Left kidney (tissue), 2 donors: ENCODE measurements around the gene NME8. TPM values are rescaled to one million over a fixed set of nuclear protein-coding genes. Genes with fewer than 3 reads are reported as not detected.

ENCODE experiments used
- DNase-seq: peaks from one replicate; pipeline ENCODE4 v3.0.0-alpha.2; 2013
- polyA plus RNA-seq: library from polyadenylated mRNA; unstranded; fragments of 120-200 nt; gene quantifications from one replicate; pipeline ENCODE4 v1.2.1, GENCODE V29; 2013; ENCODE audit not compliant: insufficient read length

The NME8 gene
- polyA plus RNA-seq, 1 donor, result not detected

- DNase-seq, result peak; percentile 39
These were observed 52.9 kb downstream of the NME8 start for GRCh38 chr7:37901236-37901827.

GRCh38 chr7:37901890-37902524 lies 53.6 kb downstream of the NME8 start:
- DNase-seq, result no peak

GRCh38 chr7:37908221-37908788 lies 59.9 kb downstream of the NME8 start:
- DNase-seq, result no peak

GRCh38 chr7:37912756-37913155 lies 64.4 kb downstream of the NME8 start:
- DNase-seq, result no peak

- peak; percentile 26 for DNase-seq
These were observed 67.0 kb downstream of the NME8 start for GRCh38 chr7:37915438-37915837.

- no peak for DNase-seq
These were observed 67.7 kb downstream of the NME8 start for GRCh38 chr7:37916017-37916672.

- DNase-seq, result peak; percentile 78
These were observed 68.6 kb downstream of the NME8 start, which contains the start of gene SFRP4 for GRCh38 chr7:37916673-37917660. TSS of gene SFRP4 (minus strand) at chr7:37916817. CDS start at chr7:37916537, 280 bp downstream.

- DNase-seq, result no peak
These were observed 70.1 kb downstream of the NME8 start for GRCh38 chr7:37918526-37918925.

- peak; percentile 67 for DNase-seq
These were observed 72.0 kb downstream of the NME8 start, which contains the start of gene EPDR1 for GRCh38 chr7:37920305-37920848. TSS of gene EPDR1 (plus strand) at chr7:37920640. CDS start at chr7:37920940, 300 bp downstream.

GRCh38 chr7:37920849-37921805 lies 72.7 kb downstream of the NME8 start:
- peak; percentile 32 for DNase-seq

GRCh38 chr7:37921876-37922275 lies 73.5 kb downstream of the NME8 start:
- DNase-seq, result no peak

- no peak for DNase-seq
These were observed 75.6 kb downstream of the NME8 start for GRCh38 chr7:37923996-37924395.

GRCh38 chr7:37924491-37925041 lies 76.2 kb downstream of the NME8 start:
- DNase-seq, result no peak

- DNase-seq, result no peak
These were observed 77.2 kb downstream of the NME8 start for GRCh38 chr7:37925620-37926019.

GRCh38 chr7:37927773-37928444 lies 79.5 kb downstream of the NME8 start:
- DNase-seq, result no peak

GRCh38 chr7:37928878-37929277 lies 80.5 kb downstream of the NME8 start:
- DNase-seq, result no peak

GRCh38 chr7:37930226-37930948 lies 82.0 kb downstream of the NME8 start:
- DNase-seq, result no peak

- no peak for DNase-seq
These were observed 84.1 kb downstream of the NME8 start for GRCh38 chr7:37932543-37932942.
